IgD-negative memory B cell (primary cell): ENCODE results near the gene ZNF791. TPM values are rescaled to one million over a fixed set of nuclear protein-coding genes. Genes with fewer than 3 reads are reported as not detected.
"Not testable (repeated sequence)": the region's sequence is repeated elsewhere in the genome, so short reads cannot be mapped to it uniquely, and the experiment has no call there.

ENCODE experiments used
- H3K27ac Mint-ChIP-seq, 3 donors: one replicate each; pipeline ENCODE4 v1.8.0; 2020 to 2022; ENCODE audit warnings: mild to moderate bottlenecking in 3 of 3, mixed read lengths in 3 of 3, moderate library complexity in 1 of 3
- H3K27me3 Mint-ChIP-seq: one replicate; pipeline ENCODE4 v1.8.0; 2021; ENCODE audit warnings: mixed read lengths
- H3K36me3 Mint-ChIP-seq: one replicate; pipeline ENCODE4 v1.8.0; 2020; ENCODE audit warnings: mild to moderate bottlenecking, mixed read lengths
- H3K4me1 Mint-ChIP-seq, 3 donors: one replicate each; pipeline ENCODE4 v1.8.0; 2020 to 2022; ENCODE audit warnings: mixed read lengths in 3 of 3, mild to moderate bottlenecking in 1 of 3
- H3K4me3 Mint-ChIP-seq, 4 donors: one replicate each; pipeline ENCODE4 v1.8.0; 2020 to 2022; ENCODE audit warnings: mild to moderate bottlenecking in 4 of 4, mixed read lengths in 4 of 4, moderate library complexity in 3 of 4
- H3K9me3 Mint-ChIP-seq, 3 donors: one replicate each; pipeline ENCODE4 v1.8.0; 2020 to 2021; ENCODE audit warnings: mixed read lengths in 3 of 3, mild to moderate bottlenecking in 1 of 3
- polyA plus RNA-seq: library from polyadenylated mRNA; unstranded; fragments of 300-500 nt; fragmentation: Illumina TruSeq; gene quantifications from one replicate; pipeline ENCODE4 v1.2.3, GENCODE V29; 2021

The ZNF791 gene
- 13.3 TPM for polyA plus RNA-seq

DNA sequence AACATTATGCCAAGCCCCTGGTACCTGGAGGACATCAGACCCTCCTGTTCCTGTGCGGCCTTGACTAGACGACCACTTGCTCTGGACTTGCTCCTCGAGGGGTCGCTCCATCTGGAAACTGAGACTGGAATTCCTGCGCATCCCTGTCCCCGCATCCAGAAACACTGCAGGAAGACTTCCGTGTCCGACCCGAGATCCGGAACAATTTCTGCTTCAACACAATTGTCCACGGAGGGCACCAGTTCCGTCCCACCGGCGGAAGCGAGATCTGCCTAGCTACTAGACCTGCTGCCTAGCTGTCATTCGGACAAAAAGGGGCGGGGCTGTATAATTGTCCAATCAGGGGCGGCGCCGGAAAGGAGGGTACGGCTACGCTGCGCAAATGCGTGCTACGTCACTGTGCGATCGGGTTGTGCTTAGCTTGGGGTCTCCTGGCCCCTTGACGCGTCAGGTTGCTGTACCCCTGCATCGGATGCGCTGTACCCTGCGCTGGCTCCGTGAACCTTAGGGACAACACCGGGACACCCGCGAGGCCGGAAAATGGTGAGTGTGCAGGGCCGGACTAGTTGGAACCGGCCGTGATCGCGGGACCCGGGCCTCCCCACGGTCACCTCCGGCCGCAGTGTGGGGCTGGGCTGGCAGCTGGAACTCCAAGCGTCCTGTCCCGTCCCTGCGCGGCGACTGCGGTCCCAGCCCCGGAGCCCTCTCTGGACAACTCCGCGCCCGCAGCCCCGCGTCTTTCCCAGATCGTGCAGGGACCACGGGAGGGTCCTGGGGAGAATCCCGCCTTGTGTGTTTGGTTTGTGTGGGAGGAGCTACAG, at the start of gene ZNF791, which contains the start of gene ZNF490:
Gene ZNF791, plus strand, starts transcription at position 381 of the 821 bp plus-strand sequence. Its CDS starts 160 bp downstream, at position 541.
Gene ZNF490, minus strand, starts transcription at position 274 of the 821 bp plus-strand sequence. Its CDS starts 133 bp downstream, at position 141.
- Mint-ChIP-seq H3K4me3 (peak within 1 kb of the TSS; percentile 92 to 100 (median 100)), H3K27me3 (no peaks in the 10 kb centered on the region), H3K36me3 (peaks cover 4% of the 10 kb centered on the region), H3K4me1 (peaks cover 23 to 36% (median 35%) of the 10 kb centered on the region in 3 donors), H3K27ac (peak within 1 kb of the TSS; percentile 87 to 99 (median 98)), H3K9me3 (no peaks in the 10 kb centered on the region)

- Mint-ChIP-seq H3K9me3 (no peaks in the 10 kb centered on the region), H3K4me1 (peaks cover 0 to 6% (median 5%) of the 10 kb centered on the region in 3 donors), H3K27me3 (no peaks in the 10 kb centered on the region), H3K4me3 (no peak overlapping the region), H3K36me3 (peaks cover 3% of the 10 kb centered on the region), H3K27ac (no peak overlapping the region)
Measured at GRCh38 chr19:12564016-12564664, 46.6 kb upstream of the ZNF791 start.

DNA sequence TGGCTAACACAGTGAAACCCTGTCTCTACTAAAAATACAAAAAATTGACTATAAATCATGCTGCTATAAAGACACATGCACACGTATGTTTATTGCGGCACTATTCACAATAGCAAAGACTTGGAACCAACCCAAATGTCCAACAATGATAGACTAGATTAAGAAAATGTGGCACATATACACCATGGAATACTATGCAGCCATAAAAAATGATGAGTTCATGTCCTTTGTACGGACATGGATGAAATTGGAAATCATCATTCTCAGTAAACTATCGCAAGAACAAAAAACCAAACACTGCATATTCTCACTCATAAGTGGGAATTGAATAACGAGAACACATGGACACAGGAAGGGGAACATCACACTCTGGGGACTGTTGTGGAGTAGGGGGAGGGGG, 44.3 kb upstream of the ZNF791 start:
- H3K27me3 Mint-ChIP-seq, H3K27ac Mint-ChIP-seq, H3K4me1 Mint-ChIP-seq, H3K4me3 Mint-ChIP-seq, H3K36me3 Mint-ChIP-seq, H3K9me3 Mint-ChIP-seq: not testable (repeated sequence)

DNA sequence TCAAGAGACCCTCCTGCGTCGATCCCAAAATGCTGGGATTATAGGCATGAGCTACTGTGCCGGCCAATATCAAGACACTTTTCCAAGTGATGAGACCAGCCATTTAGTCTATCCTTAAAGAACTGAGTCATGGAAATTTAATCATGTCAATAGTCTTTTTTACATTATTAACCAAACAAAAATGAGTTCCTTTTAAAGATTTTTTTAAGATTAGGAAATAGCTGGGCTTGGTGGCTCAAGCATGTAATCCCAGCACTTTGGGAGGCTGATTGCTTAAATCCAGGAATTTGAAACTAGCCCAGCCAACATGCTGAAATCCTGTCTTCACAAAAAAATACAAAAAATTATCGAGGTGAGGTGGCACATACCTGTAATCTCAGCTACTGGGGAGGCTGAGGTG, 42.8 kb upstream of the ZNF791 start:
- Mint-ChIP-seq H3K4me1 (peaks cover 0 to 8% (median 8%) of the 10 kb centered on the region in 3 donors), H3K36me3 (peaks cover 3% of the 10 kb centered on the region), H3K9me3 (no peaks in the 10 kb centered on the region), H3K27ac (no peak overlapping the region), H3K4me3 (no peak overlapping the region), H3K27me3 (no peaks in the 10 kb centered on the region)

GRCh38 chr19:12574036-12574435, 36.7 kb upstream of the ZNF791 start:
- Mint-ChIP-seq H3K9me3 (peaks cover 0 to 1% (median 0%) of the 10 kb centered on the region in 3 donors), H3K27me3 (no peaks in the 10 kb centered on the region), H3K36me3 (peaks cover 2% of the 10 kb centered on the region), H3K27ac (peak overlapping the region; percentile 16 to 92 (median 75)), H3K4me3 (peak overlapping the region in 3 of 4 donors; percentile 10 to 56 (median 36)), H3K4me1 (peaks cover 6 to 18% (median 16%) of the 10 kb centered on the region in 3 donors)

GRCh38 chr19:12578641-12579040, 32.1 kb upstream of the ZNF791 start:
- Mint-ChIP-seq H3K9me3 (peaks cover 3 to 14% (median 6%) of the 10 kb centered on the region in 3 donors), H3K4me1 (peaks cover 6 to 15% (median 14%) of the 10 kb centered on the region in 3 donors), H3K27ac (no peak overlapping the region), H3K4me3 (no peak overlapping the region), H3K36me3 (peaks cover 23% of the 10 kb centered on the region), H3K27me3 (no peaks in the 10 kb centered on the region)

- H3K36me3 Mint-ChIP-seq, result peaks cover 23% of the 10 kb centered on the region
- H3K9me3 Mint-ChIP-seq, result peaks cover 3 to 14% (median 6%) of the 10 kb centered on the region in 3 donors
Measured at GRCh38 chr19:12580180-12580694, 30.5 kb upstream of the ZNF791 start.

GRCh38 chr19:12581100-12581499, 29.6 kb upstream of the ZNF791 start:
- Mint-ChIP-seq H3K36me3 (peaks cover 23% of the 10 kb centered on the region), H3K4me3 (no peak overlapping the region), H3K9me3 (peaks cover 3 to 14% (median 6%) of the 10 kb centered on the region in 3 donors), H3K27me3 (no peaks in the 10 kb centered on the region), H3K4me1 (no peaks in the 10 kb centered on the region), H3K27ac (no peak overlapping the region)

More at GRCh38 chr19:12580180-12580694, 30.5 kb upstream of the ZNF791 start:
- no peak overlapping the region for H3K27ac Mint-ChIP-seq
- H3K4me3 Mint-ChIP-seq, result no peak overlapping the region
- H3K27me3 Mint-ChIP-seq, result no peaks in the 10 kb centered on the region
- H3K4me1 Mint-ChIP-seq, result peaks cover 0 to 3% (median 3%) of the 10 kb centered on the region in 3 donors

DNA sequence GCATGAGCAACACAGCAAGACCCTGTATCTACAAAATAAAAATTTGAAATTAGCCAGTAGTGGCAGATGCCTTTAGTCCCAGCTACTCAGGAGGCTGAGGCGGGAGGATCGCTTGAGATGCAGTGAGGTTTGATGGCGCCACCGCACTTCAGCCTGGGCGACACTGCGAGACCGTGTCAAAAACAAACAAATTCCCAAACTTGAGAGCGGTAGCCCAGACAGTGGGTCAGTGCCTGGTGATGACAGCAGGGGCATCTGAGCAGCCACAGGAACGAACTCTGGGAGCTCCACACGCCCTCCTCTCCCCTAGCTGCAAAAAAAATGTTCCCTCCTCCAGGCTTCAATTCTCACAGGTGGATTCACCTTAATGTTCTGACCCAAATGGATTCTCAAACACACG, 14.2 kb upstream of the ZNF791 start:
- H3K4me1 Mint-ChIP-seq, result peaks cover 0 to 3% (median 0%) of the 10 kb centered on the region in 3 donors

GRCh38 chr19:12596927-12597548, 13.7 kb upstream of the ZNF791 start:
- Mint-ChIP-seq H3K27me3 (no peaks in the 10 kb centered on the region), H3K9me3 (no peaks in the 10 kb centered on the region), H3K4me3 (no peak overlapping the region), H3K27ac (no peak overlapping the region), H3K4me1 (peaks cover 0 to 2% (median 0%) of the 10 kb centered on the region in 3 donors), H3K36me3 (peaks cover 4% of the 10 kb centered on the region)

More for the DNA sequence above, 14.2 kb upstream of the ZNF791 start:
- Mint-ChIP-seq H3K36me3 (peaks cover 4% of the 10 kb centered on the region), H3K4me3 (no peak overlapping the region), H3K9me3 (no peaks in the 10 kb centered on the region), H3K27me3 (no peaks in the 10 kb centered on the region), H3K27ac (no peak overlapping the region)

DNA sequence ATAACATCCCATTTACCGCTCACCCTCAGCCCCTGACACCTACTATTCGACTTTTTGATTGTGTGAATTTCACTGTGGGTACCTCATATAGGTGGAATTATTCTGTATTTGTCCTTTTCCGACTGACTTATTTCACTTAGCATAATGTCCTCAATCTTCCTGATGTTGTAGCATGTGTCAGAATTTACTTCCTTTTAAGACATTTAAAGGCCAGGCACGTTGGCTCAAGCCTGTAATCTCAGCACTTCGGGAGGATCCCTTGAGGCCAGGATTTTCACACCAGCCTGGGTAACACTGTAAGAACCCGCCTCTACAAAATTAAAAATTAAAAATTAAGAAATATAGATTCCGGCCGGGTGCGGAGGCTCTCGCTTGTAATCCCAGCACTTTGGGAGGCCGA, 13.1 kb upstream of the ZNF791 start:
- Mint-ChIP-seq H3K9me3 (no peaks in the 10 kb centered on the region), H3K36me3 (peaks cover 4% of the 10 kb centered on the region), H3K4me1 (peaks cover 0 to 2% (median 0%) of the 10 kb centered on the region in 3 donors), H3K4me3 (no peak overlapping the region), H3K27me3 (no peaks in the 10 kb centered on the region), H3K27ac (no peak overlapping the region)

DNA sequence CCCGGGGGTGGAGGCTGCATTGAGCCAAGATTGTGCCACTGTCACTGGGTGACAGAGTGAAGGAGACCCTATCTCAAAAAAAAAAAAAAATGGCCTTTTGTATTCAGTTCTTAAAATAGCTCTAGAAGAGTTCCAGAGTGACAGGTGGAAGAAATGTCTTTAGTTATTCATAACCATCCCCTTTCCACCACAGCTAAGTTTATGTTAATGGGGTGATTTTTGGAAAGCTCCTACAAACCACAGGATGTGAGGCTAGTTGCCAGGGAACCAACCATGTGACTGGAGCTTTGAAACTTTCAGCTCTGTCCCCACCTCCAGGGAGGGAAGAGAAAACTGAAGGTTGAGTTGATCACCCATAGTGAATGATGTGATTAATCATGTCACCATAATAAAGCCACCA, 7.0 kb upstream of the ZNF791 start:
- H3K4me1 Mint-ChIP-seq, result peaks cover 10 to 12% (median 11%) of the 10 kb centered on the region in 3 donors
- H3K9me3 Mint-ChIP-seq, result no peaks in the 10 kb centered on the region
- H3K4me3 Mint-ChIP-seq, result peak overlapping the region in 1 of 4 donors; percentile 73
- peak overlapping the region; percentile 27 to 45 (median 31) for H3K27ac Mint-ChIP-seq
- H3K27me3 Mint-ChIP-seq, result no peaks in the 10 kb centered on the region
- H3K36me3 Mint-ChIP-seq, result peaks cover 1% of the 10 kb centered on the region

- peaks cover 4% of the 10 kb centered on the region for H3K36me3 Mint-ChIP-seq
- no peaks in the 10 kb centered on the region for H3K9me3 Mint-ChIP-seq
- H3K4me1 Mint-ChIP-seq, result peaks cover 16 to 23% (median 16%) of the 10 kb centered on the region in 3 donors
- no peak overlapping the region for H3K4me3 Mint-ChIP-seq
- no peak overlapping the region for H3K27ac Mint-ChIP-seq
- H3K27me3 Mint-ChIP-seq, result no peaks in the 10 kb centered on the region
Measured at GRCh38 chr19:12606796-12607195, 3.9 kb upstream of the ZNF791 start.

DNA sequence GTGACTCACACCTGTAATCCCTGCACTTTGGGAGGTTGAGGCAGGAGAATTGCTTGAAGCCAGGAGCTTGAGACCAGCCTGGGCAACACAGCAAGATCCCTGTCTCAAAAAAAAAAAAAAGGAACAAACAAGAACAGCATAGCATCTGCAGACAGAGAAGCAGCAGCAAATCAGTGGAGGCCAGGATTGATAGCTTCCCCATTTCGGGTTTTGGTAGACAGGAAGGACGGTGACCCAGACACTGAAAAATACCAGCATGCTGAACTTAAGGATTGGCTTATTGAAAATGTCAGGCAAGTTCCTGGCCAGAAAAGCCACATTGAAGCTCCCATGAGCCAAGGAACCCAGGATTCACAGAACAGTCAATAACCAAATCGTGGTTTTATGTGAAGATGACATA, 3.1 kb upstream of the ZNF791 start:
- Mint-ChIP-seq H3K4me3 (peak overlapping the region in 2 of 4 donors; percentile 41 to 81), H3K36me3 (peaks cover 4% of the 10 kb centered on the region), H3K27ac (peak overlapping the region in 1 of 3 donors; percentile 85), H3K4me1 (peaks cover 17 to 24% (median 18%) of the 10 kb centered on the region in 3 donors), H3K27me3 (no peaks in the 10 kb centered on the region), H3K9me3 (no peaks in the 10 kb centered on the region)

DNA sequence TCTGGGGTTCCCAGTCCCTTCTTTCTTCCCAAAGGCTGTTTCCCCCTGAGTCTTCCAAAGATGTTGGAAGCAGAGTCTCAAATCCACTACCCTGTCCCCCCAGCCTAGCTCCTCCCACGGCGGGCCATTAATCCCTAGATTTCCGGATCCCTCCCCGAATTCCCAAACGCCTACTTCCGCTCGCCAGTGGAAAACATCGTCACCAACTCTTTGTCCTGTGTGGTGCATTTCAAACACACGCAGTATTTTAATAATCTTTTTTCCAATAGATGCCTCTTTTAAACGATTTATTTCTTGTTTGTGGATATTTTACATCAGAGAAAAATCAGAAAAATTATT, 610 bp downstream of the ZNF791 start:
- Mint-ChIP-seq H3K27ac (peak overlapping the region; percentile 87 to 99 (median 98)), H3K27me3 (no peaks in the 10 kb centered on the region), H3K4me1 (peaks cover 29 to 42% (median 41%) of the 10 kb centered on the region in 3 donors), H3K9me3 (no peaks in the 10 kb centered on the region), H3K36me3 (peaks cover 4% of the 10 kb centered on the region), H3K4me3 (peak overlapping the region; percentile 92 to 100 (median 100))
